Activated T-cell treated with anti-CD3 and anti-CD28 coated beads, Interleukin-2, amount 50 U/mL, for 72 hours (primary cell): ENCODE data around the gene ZNF555. TPM values are rescaled to one million over a fixed set of nuclear protein-coding genes. Genes with fewer than 3 reads are reported as not detected.
A peak's percentile ranks its signal among the peaks of the same experiment; 100 is the strongest.
"Not testable (repeated sequence)": the region's sequence is repeated elsewhere in the genome, so short reads cannot be mapped to it uniquely, and the experiment has no call there.

ENCODE experiments used
- ATAC-seq, 2 donors: fragments of 150-1000 bp; cut with Tn5 transposase; replicated peaks in 1 of 2; 2 replicates each; pipeline ENCODE4 v1.10.0; 2021; ENCODE audit warnings: moderate library complexity in 2 of 2, mild to moderate bottlenecking in 1 of 2
- DNase-seq, 2 donors: peaks; one replicate each; pipeline ENCODE4 v3.0.0; 2021 to 2022; ENCODE audit warnings: mixed read lengths in 1 of 2
- H3K27ac Mint-ChIP-seq: one replicate; pipeline ENCODE4 v1.8.0; 2022; ENCODE audit warnings: mild to moderate bottlenecking, moderate library complexity, mixed read lengths
- H3K27me3 Mint-ChIP-seq: one replicate; pipeline ENCODE4 v1.8.0; 2022; ENCODE audit warnings: low read depth, mixed read lengths
- H3K36me3 Mint-ChIP-seq, 2 donors: one replicate each; pipeline ENCODE4 v1.8.0; 2022; ENCODE audit warnings: mixed read lengths in 2 of 2, mild to moderate bottlenecking in 1 of 2; ENCODE audit not compliant: insufficient read depth in 2 of 2
- H3K4me1 Mint-ChIP-seq: one replicate; pipeline ENCODE4 v1.8.0; 2022; ENCODE audit warnings: low read depth, mixed read lengths
- H3K4me3 Mint-ChIP-seq, 2 donors: one replicate each; pipeline ENCODE4 v1.8.0; 2022; ENCODE audit warnings: mild to moderate bottlenecking in 2 of 2, mixed read lengths in 2 of 2, moderate library complexity in 2 of 2
- H3K9me3 Mint-ChIP-seq, 2 donors: one replicate each; pipeline ENCODE4 v1.8.0; 2022; ENCODE audit warnings: mixed read lengths in 2 of 2
- total RNA-seq, 2 donors: library from RNA; stranded (reverse); gene quantifications; one replicate each; pipeline ENCODE4 v1.2.3, GENCODE V29; 2022

Gene ZNF555
- total RNA-seq, result 1 to 10 TPM; 4.6 to 4.8 TPM

DNA sequence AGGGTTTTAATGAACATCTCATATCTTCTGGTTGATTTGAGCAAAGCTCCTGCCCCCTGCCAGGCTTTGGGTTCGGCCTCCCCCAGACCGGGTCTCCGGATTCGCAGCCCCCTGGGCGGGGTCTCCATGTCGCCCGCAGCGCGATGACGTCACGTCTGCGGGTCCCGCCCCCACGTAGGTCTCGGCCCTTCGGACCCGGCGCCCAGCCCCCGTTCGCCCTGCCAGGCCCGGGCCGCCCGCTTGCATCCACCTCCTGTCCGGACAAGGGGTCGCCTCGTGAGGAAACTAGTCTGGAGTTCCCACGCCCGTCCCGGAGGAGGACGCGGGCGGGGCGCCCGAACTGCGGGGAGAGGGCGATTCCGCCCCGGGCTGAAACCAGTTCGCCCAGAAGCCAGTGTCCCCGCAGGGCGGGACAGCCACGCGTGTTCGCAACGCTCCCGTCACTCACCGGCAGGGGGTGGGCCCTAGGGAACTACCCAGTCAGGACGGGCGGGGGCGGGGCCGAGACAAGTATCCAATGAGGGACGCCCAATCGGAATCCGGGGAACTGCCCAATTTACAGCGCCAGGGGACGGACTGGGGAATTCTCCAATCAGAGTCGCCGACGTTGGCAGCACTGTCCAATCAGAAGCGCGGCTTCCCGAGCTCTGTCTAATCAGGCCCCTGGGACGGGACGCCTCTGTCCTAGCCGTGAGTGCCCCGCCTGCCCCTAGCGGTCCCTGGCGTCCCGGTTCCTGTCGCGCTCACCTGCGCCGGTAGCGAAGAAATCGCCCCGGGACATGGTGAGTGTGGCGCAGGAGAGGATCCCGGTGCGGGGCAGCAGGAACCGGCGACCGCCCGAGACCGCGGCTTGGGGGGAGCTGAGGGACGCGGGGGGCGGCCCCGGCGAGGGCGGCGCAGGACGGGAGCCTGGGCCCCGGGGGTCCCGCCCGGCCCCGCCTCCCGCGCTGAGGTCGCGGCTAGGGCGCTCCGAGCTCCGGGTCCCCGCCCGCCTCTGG is at the start of gene ZNF555:
Gene ZNF555, plus strand, starts transcription at position 682 of the 998 bp plus-strand sequence. Its CDS starts 98 bp downstream, at position 780.
- peak within 1 kb of the TSS; percentile 86 for H3K27ac Mint-ChIP-seq
- ATAC-seq (peak; percentile 99), DNase-seq (peak; percentile 97 to 98)
- peak within 1 kb of the TSS; percentile 94 to 97 for H3K4me3 Mint-ChIP-seq
- H3K9me3 Mint-ChIP-seq, result peaks cover 5 to 15% of the 10 kb centered on the region in 2 donors
- H3K4me1 Mint-ChIP-seq, result peaks cover 13% of the 10 kb centered on the region
- H3K36me3 Mint-ChIP-seq, result peaks cover 11 to 19% of the 10 kb centered on the region in 2 donors
- H3K27me3 Mint-ChIP-seq, result no peaks in the 10 kb centered on the region

GRCh38 chr19:2791876-2792275 is 49.4 kb upstream of the ZNF555 start:
- H3K27ac Mint-ChIP-seq, result no peak overlapping the region
- H3K9me3 Mint-ChIP-seq, result no peaks in the 10 kb centered on the region
- H3K4me1 Mint-ChIP-seq, result peaks cover 27% of the 10 kb centered on the region
- ATAC-seq (no peak), DNase-seq (no peak)
- peaks cover 8% of the 10 kb centered on the region in 2 donors for H3K36me3 Mint-ChIP-seq
- H3K27me3 Mint-ChIP-seq, result no peaks in the 10 kb centered on the region
- no peak overlapping the region for H3K4me3 Mint-ChIP-seq

- not testable (repeated sequence) for H3K27ac Mint-ChIP-seq, H3K36me3 Mint-ChIP-seq, ATAC-seq, H3K9me3 Mint-ChIP-seq, DNase-seq, H3K27me3 Mint-ChIP-seq, H3K4me3 Mint-ChIP-seq
- H3K4me1 Mint-ChIP-seq, result peaks cover 19% of the 10 kb centered on the region
Measured at GRCh38 chr19:2792666-2793065, 48.6 kb upstream of the ZNF555 start.

GRCh38 chr19:2793126-2793525 is 48.1 kb upstream of the ZNF555 start:
- Mint-ChIP-seq H3K27me3 (no peaks in the 10 kb centered on the region), H3K36me3 (peaks cover 8 to 10% of the 10 kb centered on the region in 2 donors), H3K4me1 (peaks cover 18% of the 10 kb centered on the region), H3K9me3 (no peaks in the 10 kb centered on the region), H3K27ac (no peak overlapping the region), H3K4me3 (no peak overlapping the region)
- ATAC-seq, result no peak
- no peak for DNase-seq

DNA sequence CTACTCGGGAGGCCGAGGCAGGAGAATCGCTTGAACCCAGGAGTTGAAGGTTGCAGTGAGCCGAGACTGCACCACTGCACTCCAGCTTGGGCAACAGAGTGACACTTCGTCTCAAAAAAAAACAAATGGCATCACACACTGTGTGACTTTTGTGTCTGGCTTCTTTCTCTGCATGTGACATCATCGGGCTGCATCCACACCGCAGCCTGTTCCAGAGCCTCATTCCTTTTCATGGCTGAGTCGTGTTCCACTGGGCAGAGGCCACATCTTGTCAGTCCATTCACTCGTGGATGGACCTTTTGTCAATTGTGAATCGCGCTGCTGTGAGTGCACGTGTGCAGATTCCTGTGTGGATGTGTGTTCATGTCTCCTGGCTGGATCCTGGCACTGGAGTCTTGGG is 47.7 kb upstream of the ZNF555 start:
- H3K36me3 Mint-ChIP-seq, result peaks cover 8 to 9% of the 10 kb centered on the region in 2 donors
- H3K4me3 Mint-ChIP-seq, result no peak overlapping the region
- no peak overlapping the region for H3K27ac Mint-ChIP-seq
- H3K9me3 Mint-ChIP-seq, result no peaks in the 10 kb centered on the region
- no peak for ATAC-seq
- H3K4me1 Mint-ChIP-seq, result peaks cover 18% of the 10 kb centered on the region
- no peak for DNase-seq
- H3K27me3 Mint-ChIP-seq, result no peaks in the 10 kb centered on the region

- Mint-ChIP-seq H3K4me3 (no peak overlapping the region), H3K4me1 (no peaks in the 10 kb centered on the region), H3K27ac (no peak overlapping the region), H3K36me3 (peaks cover 7 to 9% of the 10 kb centered on the region in 2 donors), H3K9me3 (no peaks in the 10 kb centered on the region), H3K27me3 (no peaks in the 10 kb centered on the region)
- DNase-seq, result no peak
- no peak for ATAC-seq
Measured at GRCh38 chr19:2795827-2796658, 45.2 kb upstream of the ZNF555 start.

GRCh38 chr19:2796659-2797266 is 44.5 kb upstream of the ZNF555 start:
- Mint-ChIP-seq H3K9me3 (no peaks in the 10 kb centered on the region), H3K4me3 (no peak overlapping the region), H3K27ac (no peak overlapping the region), H3K4me1 (no peaks in the 10 kb centered on the region), H3K27me3 (no peaks in the 10 kb centered on the region), H3K36me3 (peaks cover 8% of the 10 kb centered on the region in 2 donors)
- DNase-seq (no peak), ATAC-seq (no peak)

DNA sequence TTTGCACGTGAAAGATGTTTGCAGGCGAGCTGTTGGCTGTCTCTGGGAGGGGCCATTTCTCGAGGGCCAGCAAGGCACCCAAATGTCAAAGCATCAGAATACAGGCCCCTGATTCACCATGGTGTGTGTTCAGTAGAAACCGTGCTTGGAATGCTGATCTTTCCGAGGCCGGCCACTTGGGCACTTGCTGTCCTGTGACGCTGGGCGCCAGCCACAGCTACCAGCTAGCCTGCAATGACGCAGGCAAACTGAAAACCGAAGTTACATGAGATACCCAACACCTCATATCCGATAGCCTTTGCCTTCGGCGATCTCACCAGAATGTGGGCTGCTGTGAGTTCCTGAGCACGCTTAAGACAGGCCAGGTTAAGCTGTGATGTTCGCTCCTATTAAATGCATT is 44.0 kb upstream of the ZNF555 start:
- Mint-ChIP-seq H3K4me3 (no peak overlapping the region), H3K36me3 (peaks cover 5 to 10% of the 10 kb centered on the region in 2 donors), H3K27me3 (no peaks in the 10 kb centered on the region), H3K9me3 (no peaks in the 10 kb centered on the region), H3K27ac (no peak overlapping the region), H3K4me1 (no peaks in the 10 kb centered on the region)
- no peak for ATAC-seq
- DNase-seq, result no peak

- Mint-ChIP-seq H3K9me3 (no peaks in the 10 kb centered on the region), H3K36me3 (peaks cover 11 to 12% of the 10 kb centered on the region in 2 donors), H3K27ac (no peak overlapping the region), H3K27me3 (no peaks in the 10 kb centered on the region), H3K4me1 (peaks cover 6% of the 10 kb centered on the region), H3K4me3 (no peak overlapping the region)
- DNase-seq, result no peak
- ATAC-seq, result no peak
Measured at GRCh38 chr19:2798158-2798685, 43.1 kb upstream of the ZNF555 start.

DNA sequence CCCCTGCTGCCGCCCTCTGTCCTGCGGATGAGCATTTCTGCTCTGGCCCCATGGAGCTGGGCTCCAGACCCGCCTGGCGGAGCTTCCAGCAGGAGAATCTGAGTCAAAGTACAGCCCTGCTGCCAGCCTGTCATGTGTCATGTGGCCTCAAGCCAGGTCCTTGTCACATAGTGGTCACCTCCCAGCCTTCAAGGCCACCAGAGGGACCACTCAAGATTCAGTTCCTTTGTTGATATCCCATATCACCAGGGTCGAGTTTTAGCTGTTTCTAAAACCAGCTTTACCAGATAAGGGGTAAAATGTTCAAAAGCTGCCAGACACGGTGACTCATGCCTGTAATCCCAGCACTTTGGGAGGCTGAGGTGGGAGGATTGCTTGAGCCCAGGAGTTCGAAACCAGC is 42.5 kb upstream of the ZNF555 start:
- ATAC-seq (no peak), DNase-seq (no peak)
- Mint-ChIP-seq H3K4me3 (no peak overlapping the region), H3K27me3 (no peaks in the 10 kb centered on the region), H3K36me3 (peaks cover 11 to 12% of the 10 kb centered on the region in 2 donors), H3K9me3 (no peaks in the 10 kb centered on the region), H3K27ac (no peak overlapping the region), H3K4me1 (peaks cover 6% of the 10 kb centered on the region)

DNA sequence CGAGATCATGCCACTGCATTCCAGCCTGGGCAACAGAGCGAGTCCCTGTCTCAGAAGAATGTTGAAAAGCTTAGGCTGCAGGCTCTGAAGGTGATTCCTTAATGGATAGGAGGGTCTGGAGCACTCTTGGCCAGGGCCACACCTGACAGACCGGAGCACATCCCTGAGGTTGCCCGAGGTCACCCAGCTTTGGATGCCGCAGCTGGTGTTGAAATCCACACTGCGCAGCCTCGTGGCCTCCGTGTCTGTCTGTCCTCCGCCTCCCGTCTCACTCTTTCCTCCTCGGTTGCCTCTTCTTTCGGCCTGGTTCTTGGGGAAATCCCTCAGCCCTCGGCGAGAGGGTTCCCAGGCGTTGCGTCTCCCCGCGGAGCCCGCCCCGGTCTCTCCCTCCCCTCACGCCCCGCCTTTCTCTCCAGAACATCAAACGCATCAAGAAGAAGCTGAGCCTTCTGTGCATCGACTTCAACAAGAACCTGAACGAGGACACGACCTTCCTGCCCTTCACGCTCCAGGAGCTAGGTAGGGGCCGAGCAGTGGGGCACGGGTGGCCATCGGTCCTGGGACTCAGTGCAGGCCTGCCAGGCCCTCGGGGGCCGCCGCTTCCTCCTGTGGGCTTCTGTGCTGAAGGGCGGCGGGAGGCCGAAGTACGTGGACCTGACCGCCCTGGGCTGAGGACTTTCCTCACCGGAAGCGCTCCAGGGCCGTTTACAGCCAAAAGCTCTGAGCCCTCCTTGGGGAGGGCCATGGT is 41.8 kb upstream of the ZNF555 start:
- H3K27ac Mint-ChIP-seq, result no peak overlapping the region
- H3K4me1 Mint-ChIP-seq, result peaks cover 6% of the 10 kb centered on the region
- no peak overlapping the region for H3K4me3 Mint-ChIP-seq
- no peak for DNase-seq
- H3K36me3 Mint-ChIP-seq, result peaks cover 12 to 13% of the 10 kb centered on the region in 2 donors
- no peaks in the 10 kb centered on the region for H3K27me3 Mint-ChIP-seq
- ATAC-seq, result no peak
- H3K9me3 Mint-ChIP-seq, result no peaks in the 10 kb centered on the region

DNA sequence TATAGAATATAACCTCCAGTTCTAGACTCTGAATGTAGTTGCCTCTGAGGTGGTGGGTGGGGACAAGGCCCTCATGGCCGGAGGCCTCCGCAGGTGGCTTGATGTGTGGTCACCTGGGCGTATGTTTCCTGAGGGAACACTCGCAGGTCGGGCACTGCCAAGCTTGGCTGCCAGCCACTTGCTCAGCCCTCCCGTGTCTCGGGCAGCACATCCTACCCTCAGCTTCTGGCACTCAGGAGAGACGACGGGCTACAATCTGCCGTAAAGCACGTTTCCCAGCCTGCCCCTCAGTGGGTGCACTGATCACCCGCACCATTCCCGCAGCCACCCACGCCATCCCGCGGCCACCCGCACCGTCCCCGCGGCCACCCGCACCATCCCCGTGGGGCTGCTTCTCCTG is 40.8 kb upstream of the ZNF555 start:
- Mint-ChIP-seq H3K4me3 (no peak overlapping the region), H3K9me3 (no peaks in the 10 kb centered on the region), H3K27ac (no peak overlapping the region), H3K27me3 (no peaks in the 10 kb centered on the region), H3K36me3 (peaks cover 12 to 14% of the 10 kb centered on the region in 2 donors), H3K4me1 (peaks cover 6% of the 10 kb centered on the region)
- ATAC-seq (no peak), DNase-seq (no peak)
